Ishikawa (cell line): Measurements from ENCODE around the gene POU2F2.

Experiments used
- CEBPB ChIP-seq: IDR thresholded peaks from 2 replicates; pipeline ENCODE4 v1.6.1; 2012
- CREB1 ChIP-seq: IDR thresholded peaks from 2 replicates; pipeline ENCODE4 v1.6.1; 2012; ENCODE audit warnings: low read depth
- EGR1 ChIP-seq: IDR thresholded peaks from 2 replicates; pipeline ENCODE4 v1.6.1; 2012
- EP300 ChIP-seq: IDR thresholded peaks from 2 replicates; pipeline ENCODE4 v1.6.1; 2012; ENCODE audit warnings: borderline replicate concordance
- FOXM1 ChIP-seq: IDR thresholded peaks from 2 replicates; pipeline ENCODE4 v1.6.1; 2012; ENCODE audit warnings: low read depth, borderline replicate concordance
- MAX ChIP-seq: IDR thresholded peaks from 2 replicates; pipeline ENCODE4 v1.6.1; 2012
- NFIC ChIP-seq: IDR thresholded peaks from 2 replicates; pipeline ENCODE4 v1.6.1; 2012
- RAD21 ChIP-seq: IDR thresholded peaks from 2 replicates; pipeline ENCODE4 v1.6.1; 2012; ENCODE audit warnings: low read depth
- REST ChIP-seq: IDR thresholded peaks from 2 replicates; pipeline ENCODE4 v1.6.1; 2012; ENCODE audit warnings: low read depth, mild to moderate bottlenecking
- TAF1 ChIP-seq: IDR thresholded peaks from 2 replicates; pipeline ENCODE4 v1.6.1; 2012; ENCODE audit warnings: low read depth, mild to moderate bottlenecking
- TCF12 ChIP-seq: IDR thresholded peaks from 2 replicates; pipeline ENCODE4 v1.6.1; 2012; ENCODE audit warnings: low read depth
- TEAD4 ChIP-seq: IDR thresholded peaks from 2 replicates; pipeline ENCODE4 v1.6.1; 2012
- USF1 ChIP-seq: IDR thresholded peaks from 2 replicates; pipeline ENCODE4 v1.6.1; 2012
- YY1 ChIP-seq: IDR thresholded peaks from 2 replicates; pipeline ENCODE4 v1.6.1; 2012; ENCODE audit warnings: low read depth
- ZBTB7A ChIP-seq: IDR thresholded peaks from 2 replicates; pipeline ENCODE4 v1.6.1; 2012; ENCODE audit warnings: low read depth

Gene POU2F2

GRCh38 chr19:42132851-42133528 lies 744 bp upstream of the POU2F2 start:
- TF ChIP-seq RAD21: peak; percentile 92
- TF ChIP-seq EP300: no peak
- no peak for TF ChIP-seq CEBPB
- no peak for TF ChIP-seq USF1
- 0 out of 2 replicates have a peak, but pooled peaks have one; percentile 17 for TF ChIP-seq REST
- peak; percentile 33; the same call in 1 of the 2 replicates for TF ChIP-seq MAX
- 0 out of 2 replicates have a peak, but pooled peaks have one; percentile 7 for TF ChIP-seq NFIC
- TF ChIP-seq ZBTB7A: peak; percentile 75
- TF ChIP-seq TEAD4: no peak
- TF ChIP-seq EGR1: no peak
- no peak for TF ChIP-seq FOXM1
- TF ChIP-seq YY1: no peak
- no peak for TF ChIP-seq TAF1
- peak; percentile 52; the same call in 1 of the 2 replicates for TF ChIP-seq TCF12
- TF ChIP-seq CREB1: no peak

GRCh38 chr19:42131149-42132029 lies 857 bp downstream of the POU2F2 start:
- TF ChIP-seq CEBPB (no peak), TCF12 (no peak), CREB1 (no peak), TEAD4 (no peak), MAX (no peak)

GRCh38 chr19:42130254-42130573 lies 2.0 kb downstream of the POU2F2 start:
- TF ChIP-seq ZBTB7A: no peak
- TF ChIP-seq TEAD4: no peak
- TF ChIP-seq MAX: no peak
- TF ChIP-seq TCF12: no peak

GRCh38 chr19:42129399-42130253 lies 2.6 kb downstream of the POU2F2 start:
- no peak for TF ChIP-seq ZBTB7A

- TF ChIP-seq ZBTB7A (no peak), USF1 (no peak), CEBPB (no peak), CREB1 (no peak), YY1 (no peak), REST (no peak), RAD21 (no peak), NFIC (no peak)
Measured at GRCh38 chr19:42126574-42126973, 5.7 kb downstream of the POU2F2 start.

- TF ChIP-seq YY1 (no peak), USF1 (no peak), TEAD4 (no peak), MAX (no peak), CEBPB (no peak), EP300 (no peak), RAD21 (no peak), TAF1 (no peak), NFIC (no peak), FOXM1 (no peak), CREB1 (no peak), TCF12 (no peak), REST (no peak), EGR1 (no peak), ZBTB7A (no peak)
Measured at GRCh38 chr19:42125536-42125935, 6.7 kb downstream of the POU2F2 start.
